SK-N-SH (cell line): Measurements from ENCODE around the gene UBE2G2.

Experiments
- EZH2phosphoT487 ChIP-seq: fragments of 200-600 bp; sonication (generic); IDR thresholded peaks from 2 replicates; pipeline ENCODE4 v1.6.1; 2017; ENCODE audit warnings: low read depth, mixed run types, mild to moderate bottlenecking, antibody characterized with exemption, moderate library complexity, borderline replicate concordance
- MEF2A ChIP-seq: IDR thresholded peaks from 2 replicates; pipeline ENCODE4 v1.4.0; 2012; ENCODE audit warnings: low read depth, borderline replicate concordance
- PBX3 ChIP-seq: IDR thresholded peaks from 2 replicates; pipeline ENCODE4; 2012
- POLR2AphosphoS5 ChIP-seq: IDR thresholded peaks from 2 replicates; pipeline ENCODE4 v1.6.1; 2012; ENCODE audit warnings: low read depth, low read length
- TAF1 ChIP-seq: IDR thresholded peaks from 2 replicates; pipeline ENCODE4 v1.6.1; 2012; ENCODE audit warnings: low read depth, mild to moderate bottlenecking, low read length, moderate library complexity, borderline replicate concordance
- TF ChIP-seq, protein P1 (sequence below): fragments of 150-350 bp; IDR thresholded peaks from 2 replicates; pipeline ENCODE4 v1.6.1; 2017; ENCODE audit warnings: antibody characterized with exemption, low read length, low read depth, borderline replicate concordance
- TF ChIP-seq, protein P2 (sequence below): fragments of 200-600 bp; sonication (generic); IDR thresholded peaks from 2 replicates; pipeline ENCODE4 v1.6.1; 2017; ENCODE audit warnings: antibody characterized with exemption, mild to moderate bottlenecking, moderate library complexity

- TF ChIP-seq, protein P1, sequence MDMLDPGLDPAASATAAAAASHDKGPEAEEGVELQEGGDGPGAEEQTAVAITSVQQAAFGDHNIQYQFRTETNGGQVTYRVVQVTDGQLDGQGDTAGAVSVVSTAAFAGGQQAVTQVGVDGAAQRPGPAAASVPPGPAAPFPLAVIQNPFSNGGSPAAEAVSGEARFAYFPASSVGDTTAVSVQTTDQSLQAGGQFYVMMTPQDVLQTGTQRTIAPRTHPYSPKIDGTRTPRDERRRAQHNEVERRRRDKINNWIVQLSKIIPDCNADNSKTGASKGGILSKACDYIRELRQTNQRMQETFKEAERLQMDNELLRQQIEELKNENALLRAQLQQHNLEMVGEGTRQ: no peak
- TF ChIP-seq MEF2A (no peak), PBX3 (no peak), EZH2phosphoT487 (no peak), POLR2AphosphoS5 (no peak), TAF1 (no peak)
- TF ChIP-seq, protein P2, sequence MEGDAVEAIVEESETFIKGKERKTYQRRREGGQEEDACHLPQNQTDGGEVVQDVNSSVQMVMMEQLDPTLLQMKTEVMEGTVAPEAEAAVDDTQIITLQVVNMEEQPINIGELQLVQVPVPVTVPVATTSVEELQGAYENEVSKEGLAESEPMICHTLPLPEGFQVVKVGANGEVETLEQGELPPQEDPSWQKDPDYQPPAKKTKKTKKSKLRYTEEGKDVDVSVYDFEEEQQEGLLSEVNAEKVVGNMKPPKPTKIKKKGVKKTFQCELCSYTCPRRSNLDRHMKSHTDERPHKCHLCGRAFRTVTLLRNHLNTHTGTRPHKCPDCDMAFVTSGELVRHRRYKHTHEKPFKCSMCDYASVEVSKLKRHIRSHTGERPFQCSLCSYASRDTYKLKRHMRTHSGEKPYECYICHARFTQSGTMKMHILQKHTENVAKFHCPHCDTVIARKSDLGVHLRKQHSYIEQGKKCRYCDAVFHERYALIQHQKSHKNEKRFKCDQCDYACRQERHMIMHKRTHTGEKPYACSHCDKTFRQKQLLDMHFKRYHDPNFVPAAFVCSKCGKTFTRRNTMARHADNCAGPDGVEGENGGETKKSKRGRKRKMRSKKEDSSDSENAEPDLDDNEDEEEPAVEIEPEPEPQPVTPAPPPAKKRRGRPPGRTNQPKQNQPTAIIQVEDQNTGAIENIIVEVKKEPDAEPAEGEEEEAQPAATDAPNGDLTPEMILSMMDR: no peak
These were observed 39.8 kb downstream of the UBE2G2 start for GRCh38 chr21:44761747-44762208.
